Bronchial epithelial cell (primary cell): ENCODE measurements around the gene MXD4. TPM values are rescaled to one million over a fixed set of nuclear protein-coding genes. Genes with fewer than 3 reads are reported as not detected.

Experiments
- DNase-seq: peaks from one replicate; pipeline ENCODE4 v3.0.0-alpha.2; 2010; ENCODE audit warnings: low read depth
- FAIRE-seq: peaks from 2 replicates; lab custom pipeline; 2011; peaks lifted over from hg19 to GRCh38; lab: Jason Lieb, UNC
- H3K27me3 ChIP-seq: 2 replicates; pipeline ENCODE4 v1.5.1; 2011; ENCODE audit warnings: low read length; ENCODE audit not compliant: control insufficient read depth, insufficient read depth
- H3K36me3 ChIP-seq: 2 replicates; pipeline ENCODE4 v1.5.1; 2011; ENCODE audit warnings: low read length; ENCODE audit not compliant: control insufficient read depth, insufficient read depth
- H3K4me3 ChIP-seq: 2 replicates; pipeline ENCODE4 v1.5.1; 2011; ENCODE audit warnings: mild to moderate bottlenecking, low read depth, low read length, control low read depth
- total RNA-seq: library from RNA; depleted of rRNA; stranded (reverse); fragments of >200 nt; gene quantifications from 2 replicates; pipeline ENCODE4 v1.2.1, GENCODE V29; 2014
- TF ChIP-seq, protein P1 (sequence below): IDR thresholded peaks from 2 replicates; pipeline ENCODE4 v1.5.1; 2011; ENCODE audit warnings: mild to moderate bottlenecking, moderate library complexity, low read length, control low read depth, inconsistent platforms; ENCODE audit not compliant: insufficient read depth, severe bottlenecking

MXD4 gene
- total RNA-seq, 1 donor from 2014 or later = 10.5 TPM

DNA sequence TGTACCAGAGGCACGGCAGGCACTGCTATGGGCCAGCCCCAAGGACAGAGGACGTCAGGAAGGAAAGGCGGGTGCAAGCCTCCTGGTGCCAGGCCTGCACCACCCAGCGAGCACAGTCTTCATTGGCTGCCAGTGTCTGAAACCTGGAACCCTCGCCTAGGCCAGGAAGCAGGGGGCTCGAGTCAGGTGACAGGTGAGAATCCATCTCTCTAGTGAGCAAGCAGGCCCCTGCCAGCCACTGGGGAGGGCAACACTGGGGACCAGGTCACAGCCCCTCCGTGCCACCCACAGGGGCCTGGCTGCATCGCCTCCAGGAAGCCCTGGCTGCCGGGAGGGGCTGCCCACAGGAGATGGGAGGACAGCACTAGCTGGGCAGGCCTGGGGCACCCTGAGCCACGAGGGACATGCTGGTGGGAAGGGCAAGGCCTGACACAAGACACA, 13.1 kb downstream of the MXD4 start:
- DNase-seq = no peak

DNA sequence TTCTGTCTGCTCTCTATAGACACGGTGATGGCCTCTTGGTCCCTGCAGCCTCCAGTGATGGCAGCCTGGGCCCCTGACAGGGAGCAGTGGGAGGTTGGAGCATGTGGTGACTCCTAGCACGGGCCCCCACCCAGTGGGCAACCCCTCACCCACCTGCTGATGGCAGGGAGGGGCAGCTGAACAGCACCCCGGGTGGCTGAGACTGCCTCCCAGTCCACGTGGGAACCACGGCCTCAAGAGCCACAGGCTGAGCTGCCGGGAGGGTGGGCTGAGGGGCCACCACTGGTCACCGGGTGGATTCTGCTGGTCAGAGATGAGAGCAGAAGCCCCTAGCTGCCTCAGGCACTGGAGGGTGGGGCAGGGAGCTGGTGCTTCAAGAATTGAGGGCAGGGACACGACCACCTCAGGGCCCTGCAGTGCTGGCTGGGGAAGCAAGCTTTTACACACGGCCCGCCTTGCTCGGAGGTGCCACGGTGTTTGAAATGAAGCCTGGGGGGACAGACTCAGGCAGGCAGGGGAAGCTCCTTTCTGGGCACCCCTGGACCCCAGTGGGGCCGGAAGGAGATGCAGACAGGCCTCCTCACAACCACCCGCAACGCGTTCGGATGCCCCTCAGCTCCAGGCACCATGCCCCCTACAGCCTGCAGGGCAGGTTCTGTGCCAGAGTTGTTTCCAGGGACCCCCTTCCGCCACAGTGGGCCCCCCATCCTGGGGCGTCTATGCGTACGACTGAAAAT, 13.7 kb downstream of the MXD4 start:
- H3K4me3 ChIP-seq = no peak overlapping the region
- peaks cover 20% of the 10 kb centered on the region for H3K36me3 ChIP-seq
- TF ChIP-seq, protein P1, sequence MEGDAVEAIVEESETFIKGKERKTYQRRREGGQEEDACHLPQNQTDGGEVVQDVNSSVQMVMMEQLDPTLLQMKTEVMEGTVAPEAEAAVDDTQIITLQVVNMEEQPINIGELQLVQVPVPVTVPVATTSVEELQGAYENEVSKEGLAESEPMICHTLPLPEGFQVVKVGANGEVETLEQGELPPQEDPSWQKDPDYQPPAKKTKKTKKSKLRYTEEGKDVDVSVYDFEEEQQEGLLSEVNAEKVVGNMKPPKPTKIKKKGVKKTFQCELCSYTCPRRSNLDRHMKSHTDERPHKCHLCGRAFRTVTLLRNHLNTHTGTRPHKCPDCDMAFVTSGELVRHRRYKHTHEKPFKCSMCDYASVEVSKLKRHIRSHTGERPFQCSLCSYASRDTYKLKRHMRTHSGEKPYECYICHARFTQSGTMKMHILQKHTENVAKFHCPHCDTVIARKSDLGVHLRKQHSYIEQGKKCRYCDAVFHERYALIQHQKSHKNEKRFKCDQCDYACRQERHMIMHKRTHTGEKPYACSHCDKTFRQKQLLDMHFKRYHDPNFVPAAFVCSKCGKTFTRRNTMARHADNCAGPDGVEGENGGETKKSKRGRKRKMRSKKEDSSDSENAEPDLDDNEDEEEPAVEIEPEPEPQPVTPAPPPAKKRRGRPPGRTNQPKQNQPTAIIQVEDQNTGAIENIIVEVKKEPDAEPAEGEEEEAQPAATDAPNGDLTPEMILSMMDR = no peak
- H3K27me3 ChIP-seq = no peaks in the 10 kb centered on the region
- FAIRE-seq (no peak), DNase-seq (no peak)

More for the DNA sequence above, 13.1 kb downstream of the MXD4 start:
- no peaks in the 10 kb centered on the region for H3K27me3 ChIP-seq
- H3K36me3 ChIP-seq = peaks cover 22% of the 10 kb centered on the region
- FAIRE-seq = no peak
- TF ChIP-seq, protein P1 = no peak
- H3K4me3 ChIP-seq = no peak overlapping the region

DNA sequence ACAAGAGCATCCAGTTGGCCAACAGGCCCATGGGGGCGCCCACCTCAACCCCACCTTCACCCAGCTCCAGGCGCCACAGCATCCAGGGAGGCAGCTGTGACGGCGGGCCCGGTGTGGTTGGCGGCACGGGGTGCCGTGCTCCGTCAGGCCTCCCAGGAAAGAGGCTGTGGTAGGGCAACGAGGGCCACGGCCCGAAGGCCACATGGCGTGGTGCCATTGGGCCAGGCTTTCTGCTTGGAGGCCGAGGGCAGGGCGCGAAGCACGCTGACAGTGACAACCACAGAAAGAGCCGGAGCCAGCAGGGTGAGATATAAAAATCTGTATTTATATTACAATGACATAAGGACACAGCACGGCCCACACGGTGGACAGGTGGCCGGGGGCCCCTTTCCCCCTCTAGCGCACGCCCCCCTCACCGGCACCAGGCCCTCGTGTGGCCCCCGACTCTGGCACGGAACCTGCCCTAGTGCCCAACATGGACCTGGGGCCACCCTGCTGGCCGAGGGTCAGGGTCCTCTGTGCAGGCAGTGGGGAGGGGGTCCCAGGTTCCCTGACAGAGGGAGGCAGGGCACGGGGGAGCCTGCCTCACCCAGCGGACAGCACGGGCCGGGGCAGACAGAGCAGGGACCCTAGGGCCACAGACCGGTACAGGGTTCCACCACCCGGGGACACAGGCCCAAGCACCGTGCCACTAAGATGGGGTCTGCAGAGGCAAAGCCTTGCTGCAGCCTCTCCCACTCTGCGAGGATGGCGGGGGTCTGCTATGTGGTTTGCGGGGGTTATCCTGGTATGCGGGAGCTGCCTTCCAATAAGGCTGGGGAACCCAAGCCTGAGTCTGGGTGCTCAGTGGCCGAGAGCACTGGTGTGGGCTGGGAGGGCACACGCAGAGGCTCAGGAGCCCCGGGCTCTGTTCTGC, 14.5 kb downstream of the MXD4 start:
- no peak for FAIRE-seq
- H3K27me3 ChIP-seq = no peaks in the 10 kb centered on the region
- peaks cover 15% of the 10 kb centered on the region for H3K36me3 ChIP-seq
- TF ChIP-seq, protein P1 = no peak
- no peak overlapping the region for H3K4me3 ChIP-seq
- DNase-seq = no peak

DNA sequence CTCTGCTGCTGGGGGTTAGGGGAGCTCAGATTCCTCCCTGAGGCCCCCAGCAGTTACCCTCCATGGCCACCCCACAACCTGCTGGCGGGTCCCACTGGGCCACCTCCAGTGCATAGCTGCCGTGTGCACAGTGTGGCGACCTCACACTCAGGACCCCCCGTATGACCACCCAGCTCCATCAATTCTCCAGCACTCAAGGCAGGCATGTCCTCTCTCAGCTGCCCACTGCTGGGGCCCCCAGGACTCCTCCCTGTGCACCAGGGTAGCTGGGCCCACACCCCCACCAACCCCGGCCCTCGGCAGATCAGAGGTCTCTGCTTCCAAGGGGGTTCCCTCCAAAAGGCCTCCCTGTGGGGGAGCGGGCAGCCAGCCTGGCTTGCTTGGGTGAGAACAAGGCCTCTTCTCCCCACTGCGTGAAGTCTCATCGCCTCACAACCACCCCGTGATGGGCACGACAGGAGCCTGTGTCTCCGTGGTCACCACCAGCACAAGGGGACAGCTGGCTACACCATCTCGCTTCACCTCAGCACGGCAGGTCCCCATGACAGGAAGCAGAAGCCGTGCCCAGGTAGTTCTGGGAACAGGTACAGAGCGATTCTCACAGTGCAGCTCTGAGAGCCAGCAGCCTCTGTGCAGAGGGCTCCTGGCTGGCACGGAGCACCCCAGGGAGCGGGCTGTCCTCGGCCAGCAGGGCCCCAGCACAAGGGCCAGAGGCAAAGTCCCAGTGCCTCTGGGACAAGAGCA, 15.4 kb downstream of the MXD4 start:
- DNase-seq (no peak), FAIRE-seq (no peak)
- Histone ChIP-seq H3K27me3 (no peaks in the 10 kb centered on the region), H3K4me3 (no peak overlapping the region), H3K36me3 (peaks cover 14% of the 10 kb centered on the region)
- TF ChIP-seq, protein P1 = no peak

DNA sequence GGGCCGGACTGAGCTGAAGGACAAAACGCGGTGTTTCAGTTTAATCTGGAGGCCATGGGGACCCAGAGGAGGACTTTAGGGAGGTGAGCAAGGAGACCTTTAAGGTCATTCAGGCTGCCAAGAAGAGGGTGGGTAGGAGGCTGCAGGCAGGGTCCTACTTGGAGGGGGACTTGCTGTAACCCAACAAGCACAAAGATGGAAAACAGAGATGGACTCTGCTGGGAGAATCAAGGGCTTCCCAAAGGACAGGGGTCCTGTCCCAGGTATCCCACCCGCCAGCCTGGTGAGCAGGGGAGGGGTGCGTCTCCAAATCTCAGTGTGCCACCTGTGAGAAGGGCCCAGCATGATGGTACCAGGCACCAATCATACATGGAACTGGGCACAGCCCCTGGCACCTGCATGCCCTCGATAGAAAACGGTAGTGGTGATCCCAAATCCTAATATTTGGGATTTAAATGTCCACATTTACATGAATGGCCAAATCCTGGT, 16.1 kb downstream of the MXD4 start:
- DNase-seq (no peak), FAIRE-seq (no peak)
- TF ChIP-seq, protein P1 = no peak
- Histone ChIP-seq H3K36me3 (peaks cover 9% of the 10 kb centered on the region), H3K27me3 (no peaks in the 10 kb centered on the region), H3K4me3 (no peak overlapping the region)
